PC-9 (cell line): ENCODE results near the gene FOXJ3. TPM values are rescaled to one million over a fixed set of nuclear protein-coding genes. Genes with fewer than 3 reads are reported as not detected.

Experiments used
- BruUV-seq: library from RNA; stranded (reverse); fragments of 400-500 nt; replicated peaks from 2 replicates; lab custom pipeline; 2021; lab: Mats Ljungman, UMichigan
- CTCF ChIA-PET: fragments of 300-600 bp; sonication (Branson Sonifier 250); formaldehyde crosslinking; loops from one replicate; lab custom pipeline; 2022; ENCODE audit warnings: antibody characterized with exemption; lab: Charles Lee
- POLR2A ChIA-PET: fragments of 300-600 bp; sonication (Branson Sonifier 250); formaldehyde crosslinking; loops from one replicate; lab custom pipeline; 2022; ENCODE audit warnings: antibody characterized with exemption; ENCODE audit not compliant: unreplicated experiment; lab: Charles Lee
- DNase-seq, 2 experiments: peaks; one replicate each; pipeline versions ENCODE4 v3.0.0 to v3.0.0-alpha.2; 2015 to 2022; ENCODE audit warnings: mixed read lengths in 1 of 2
- H2AFZ ChIP-seq: fragments of 200-600 bp; sonication (generic); 2 replicates; pipeline ENCODE4 v1.8.1; 2017; ENCODE audit warnings: antibody characterized with exemption
- H3F3A ChIP-seq: fragments of 200-600 bp; sonication (generic); 2 replicates; pipeline ENCODE4 v1.8.1; 2017; ENCODE audit warnings: antibody characterized with exemption, mild to moderate bottlenecking, low read depth; ENCODE audit not compliant: insufficient read depth
- H3K27ac ChIP-seq: fragments of 200-600 bp; sonication (generic); 2 replicates; pipeline ENCODE4 v1.6.1; 2016; ENCODE audit warnings: mixed run types
- H3K27me3 ChIP-seq: fragments of 200-600 bp; sonication (generic); 2 replicates; pipeline ENCODE4 v1.6.1; 2016; ENCODE audit warnings: low read depth, mixed run types; ENCODE audit not compliant: insufficient read depth
- H3K36me3 ChIP-seq: fragments of 200-600 bp; sonication (generic); 2 replicates; pipeline ENCODE4 v1.6.1; 2016; ENCODE audit warnings: low read depth, mixed run types
- H3K4me1 ChIP-seq: fragments of 200-600 bp; sonication (generic); replicated peaks from 2 replicates; pipeline ENCODE4 v1.6.1; 2016; ENCODE audit warnings: mixed run types; ENCODE audit not compliant: insufficient read depth
- H3K4me2 ChIP-seq: fragments of 200-600 bp; sonication (generic); 2 replicates; pipeline ENCODE4 v1.6.1; 2017; ENCODE audit warnings: mixed run types
- H3K4me3 ChIP-seq: fragments of 200-600 bp; sonication (generic); 2 replicates; pipeline ENCODE4 v1.6.1; 2016; ENCODE audit warnings: mixed run types
- H3K79me2 ChIP-seq: fragments of 200-600 bp; sonication (generic); 2 replicates; pipeline ENCODE4 v1.6.1; 2017; ENCODE audit warnings: low read depth, mixed run types
- H3K9me2 ChIP-seq: fragments of 200-600 bp; sonication (generic); 2 replicates; pipeline ENCODE4 v1.8.1; 2017; ENCODE audit warnings: mild to moderate bottlenecking; ENCODE audit not compliant: insufficient read depth
- H3K9me3 ChIP-seq: fragments of 200-600 bp; sonication (generic); 2 replicates; pipeline ENCODE4 v1.8.1; 2016; ENCODE audit warnings: low read depth; ENCODE audit not compliant: insufficient read depth
- H4K20me1 ChIP-seq: fragments of 200-600 bp; sonication (generic); 2 replicates; pipeline ENCODE4 v1.8.1; 2017; ENCODE audit not compliant: insufficient read depth
- CTCF ChIP-seq: fragments of 200-600 bp; sonication (generic); conservative IDR thresholded peaks from 2 replicates; pipeline ENCODE4 v1.6.1; 2017; ENCODE audit warnings: mixed run types, antibody characterized with exemption, mild to moderate bottlenecking, moderate library complexity
- EZH2 ChIP-seq: fragments of 200-600 bp; sonication (generic); IDR thresholded peaks from 2 replicates; pipeline ENCODE4 v1.8.0; 2017; ENCODE audit warnings: antibody characterized with exemption, low read depth
- intact Hi-C: fragments of 100-400 bp; cut with micrococcal nuclease; formaldehyde crosslinking; loops from one replicate; pipeline ENCODE4 v1.10.0; 2022; ENCODE audit not compliant: unreplicated experiment
- total RNA-seq: library from RNA; stranded (reverse); gene quantifications from 2 replicates; pipeline ENCODE4 v1.2.3, GENCODE V29; 2021

FOXJ3 gene
- total RNA-seq, 1 experiment from 2014 or later, result 60.4 TPM

GRCh38 chr1:42320708-42321107, 14.3 kb downstream of the FOXJ3 start:
- ChIA-PET CTCF (no interaction called here), POLR2A (no interaction called here)
- no peak for DNase-seq
- Histone ChIP-seq H2AFZ (no peak overlapping the region), H3K27me3 (no peaks in the 10 kb centered on the region), H3K79me2 (peaks cover 95% of the 10 kb centered on the region), H3K9me3 (peaks cover 4% of the 10 kb centered on the region; the same call in 1 of the 2 replicates), H3K27ac (no peak overlapping the region), H3K4me1 (peaks cover 11% of the 10 kb centered on the region; the same call in 1 of the 2 replicates), H3F3A (peaks cover 11% of the 10 kb centered on the region; the same call in 1 of the 2 replicates), H3K4me2 (no peak overlapping the region), H3K9me2 (no peaks in the 10 kb centered on the region), H3K36me3 (0 out of 2 replicates have a peak, but pooled peaks cover 7% of the 10 kb centered on the region), H4K20me1 (peaks cover 89% of the 10 kb centered on the region), H3K4me3 (no peak overlapping the region)
- TF ChIP-seq CTCF (no peak), EZH2 (no peak)
- no TSS peak for BruUV-seq
- intact Hi-C loops, result no loop called here

GRCh38 chr1:42319871-42320484, 15.1 kb downstream of the FOXJ3 start:
- H3K9me2 ChIP-seq, result no peaks in the 10 kb centered on the region
- peaks cover 4% of the 10 kb centered on the region; the same call in 1 of the 2 replicates for H3K9me3 ChIP-seq
- peaks cover 8% of the 10 kb centered on the region; the same call in 1 of the 2 replicates for H3F3A ChIP-seq
- no peak overlapping the region for H2AFZ ChIP-seq
- intact Hi-C loops, result no loop called here
- DNase-seq, result no peak
- CTCF ChIA-PET, result no interaction called here
- TF ChIP-seq CTCF (no peak), EZH2 (no peak)
- H3K4me1 ChIP-seq, result peaks cover 8% of the 10 kb centered on the region; the same call in 1 of the 2 replicates
- H3K4me3 ChIP-seq, result no peak overlapping the region
- H4K20me1 ChIP-seq, result peaks cover 89% of the 10 kb centered on the region
- no peaks in the 10 kb centered on the region for H3K27me3 ChIP-seq
- no peak overlapping the region for H3K27ac ChIP-seq
- POLR2A ChIA-PET, result no interaction called here
- no peak overlapping the region for H3K4me2 ChIP-seq
- 0 out of 2 replicates have a peak, but pooled peaks cover 7% of the 10 kb centered on the region for H3K36me3 ChIP-seq
- H3K79me2 ChIP-seq, result peaks cover 95% of the 10 kb centered on the region
- no TSS peak for BruUV-seq

GRCh38 chr1:42319128-42319851, 15.7 kb downstream of the FOXJ3 start:
- Histone ChIP-seq H3K4me2 (no peak overlapping the region), H3K9me3 (no peaks in the 10 kb centered on the region), H3K27ac (no peak overlapping the region), H3K9me2 (no peaks in the 10 kb centered on the region), H3K4me3 (no peak overlapping the region), H3K4me1 (peaks cover 7% of the 10 kb centered on the region; the same call in 1 of the 2 replicates), H3K79me2 (peaks cover 95% of the 10 kb centered on the region), H3F3A (peaks cover 8% of the 10 kb centered on the region; the same call in 1 of the 2 replicates), H3K27me3 (no peaks in the 10 kb centered on the region), H2AFZ (no peak overlapping the region), H4K20me1 (peaks cover 89% of the 10 kb centered on the region), H3K36me3 (0 out of 2 replicates have a peak, but pooled peaks cover 7% of the 10 kb centered on the region)
- DNase-seq, result no peak
- ChIA-PET POLR2A (no interaction called here), CTCF (no interaction called here)
- intact Hi-C loops, result no loop called here
- no TSS peak for BruUV-seq
- no peak for TF ChIP-seq CTCF
- no peak for TF ChIP-seq EZH2
